ENCODE measurements around the gene SHC3.

SHC3 gene, protein sequence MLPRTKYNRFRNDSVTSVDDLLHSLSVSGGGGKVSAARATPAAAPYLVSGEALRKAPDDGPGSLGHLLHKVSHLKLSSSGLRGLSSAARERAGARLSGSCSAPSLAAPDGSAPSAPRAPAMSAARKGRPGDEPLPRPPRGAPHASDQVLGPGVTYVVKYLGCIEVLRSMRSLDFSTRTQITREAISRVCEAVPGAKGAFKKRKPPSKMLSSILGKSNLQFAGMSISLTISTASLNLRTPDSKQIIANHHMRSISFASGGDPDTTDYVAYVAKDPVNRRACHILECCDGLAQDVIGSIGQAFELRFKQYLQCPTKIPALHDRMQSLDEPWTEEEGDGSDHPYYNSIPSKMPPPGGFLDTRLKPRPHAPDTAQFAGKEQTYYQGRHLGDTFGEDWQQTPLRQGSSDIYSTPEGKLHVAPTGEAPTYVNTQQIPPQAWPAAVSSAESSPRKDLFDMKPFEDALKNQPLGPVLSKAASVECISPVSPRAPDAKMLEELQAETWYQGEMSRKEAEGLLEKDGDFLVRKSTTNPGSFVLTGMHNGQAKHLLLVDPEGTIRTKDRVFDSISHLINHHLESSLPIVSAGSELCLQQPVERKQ

DNA sequence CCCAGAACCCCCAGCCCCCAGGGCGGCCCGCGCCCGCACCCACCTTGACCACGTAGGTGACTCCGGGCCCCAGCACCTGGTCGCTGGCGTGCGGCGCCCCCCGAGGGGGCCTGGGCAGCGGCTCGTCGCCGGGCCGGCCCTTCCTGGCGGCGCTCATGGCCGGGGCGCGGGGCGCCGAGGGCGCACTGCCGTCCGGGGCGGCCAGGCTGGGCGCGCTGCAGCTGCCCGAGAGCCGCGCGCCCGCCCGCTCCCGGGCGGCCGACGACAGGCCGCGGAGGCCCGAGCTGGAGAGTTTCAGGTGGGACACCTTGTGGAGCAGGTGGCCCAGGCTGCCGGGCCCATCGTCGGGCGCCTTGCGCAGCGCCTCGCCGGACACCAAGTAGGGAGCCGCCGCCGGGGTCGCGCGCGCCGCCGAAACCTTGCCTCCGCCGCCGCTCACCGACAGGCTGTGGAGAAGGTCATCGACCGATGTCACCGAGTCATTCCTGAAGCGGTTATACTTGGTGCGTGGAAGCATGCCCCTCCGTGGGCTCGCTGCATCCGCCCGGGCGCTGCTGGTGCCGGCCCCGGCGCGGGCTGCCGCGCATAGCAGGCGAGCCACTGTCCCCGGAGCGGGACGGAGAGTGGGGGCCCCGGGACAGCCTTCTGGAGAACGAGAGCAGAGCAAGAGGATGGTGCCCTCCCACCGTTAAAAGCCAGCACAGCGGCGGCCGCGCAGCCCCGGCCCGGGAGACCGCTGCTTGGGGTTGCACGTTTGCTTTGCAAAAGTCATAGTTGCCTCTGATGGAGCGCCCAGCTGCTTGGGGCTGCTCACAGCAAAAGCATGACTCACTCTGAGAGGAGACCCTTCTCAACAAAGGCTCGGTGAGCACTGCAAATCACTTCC is at the start of gene SHC3:
Gene SHC3, minus strand, starts transcription at position 875 of the 886 bp plus-strand sequence. Its CDS starts 358 bp downstream, at position 517.
- DNase-seq (ENCODE audit: extremely low read depth, low read depth) = no peak
- TF ChIP-seq, protein P1, sequence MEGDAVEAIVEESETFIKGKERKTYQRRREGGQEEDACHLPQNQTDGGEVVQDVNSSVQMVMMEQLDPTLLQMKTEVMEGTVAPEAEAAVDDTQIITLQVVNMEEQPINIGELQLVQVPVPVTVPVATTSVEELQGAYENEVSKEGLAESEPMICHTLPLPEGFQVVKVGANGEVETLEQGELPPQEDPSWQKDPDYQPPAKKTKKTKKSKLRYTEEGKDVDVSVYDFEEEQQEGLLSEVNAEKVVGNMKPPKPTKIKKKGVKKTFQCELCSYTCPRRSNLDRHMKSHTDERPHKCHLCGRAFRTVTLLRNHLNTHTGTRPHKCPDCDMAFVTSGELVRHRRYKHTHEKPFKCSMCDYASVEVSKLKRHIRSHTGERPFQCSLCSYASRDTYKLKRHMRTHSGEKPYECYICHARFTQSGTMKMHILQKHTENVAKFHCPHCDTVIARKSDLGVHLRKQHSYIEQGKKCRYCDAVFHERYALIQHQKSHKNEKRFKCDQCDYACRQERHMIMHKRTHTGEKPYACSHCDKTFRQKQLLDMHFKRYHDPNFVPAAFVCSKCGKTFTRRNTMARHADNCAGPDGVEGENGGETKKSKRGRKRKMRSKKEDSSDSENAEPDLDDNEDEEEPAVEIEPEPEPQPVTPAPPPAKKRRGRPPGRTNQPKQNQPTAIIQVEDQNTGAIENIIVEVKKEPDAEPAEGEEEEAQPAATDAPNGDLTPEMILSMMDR (IDR thresholded peaks at IDR 0.05; ENCODE audit: low read depth, low read length, missing control alignments) = no peak
- H3K4me3 ChIP-seq (replicated peaks; ENCODE audit: low read depth, low read length) = peak within 1 kb of the TSS; percentile 49

DNA sequence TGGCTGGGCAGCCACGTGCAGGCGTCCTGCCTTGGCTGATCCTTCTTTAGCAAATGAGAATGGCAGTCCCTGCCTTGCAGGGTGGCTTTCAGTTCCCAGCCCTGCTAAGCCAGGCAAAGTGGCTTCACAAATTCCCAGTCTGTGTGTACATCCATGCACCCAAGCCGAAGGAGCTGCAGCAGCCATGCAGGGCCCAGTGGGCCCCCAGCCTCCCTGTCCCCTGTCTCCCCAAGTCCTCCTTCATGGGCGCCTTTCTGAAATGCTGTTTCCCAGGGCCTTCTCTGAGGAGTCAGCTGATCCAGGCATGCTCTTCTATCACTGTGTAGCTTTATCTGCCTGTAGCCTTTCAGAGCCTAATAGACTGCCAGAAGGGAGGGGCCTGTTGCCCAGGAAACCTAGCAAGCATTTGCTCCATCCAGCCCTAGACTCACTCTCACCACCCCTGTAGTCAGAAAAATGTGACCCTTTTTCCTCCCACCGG is 47.4 kb upstream of the SHC3 start:
- no peak for DNase-seq (ENCODE audit: extremely low read depth, low read depth)
- TF ChIP-seq, protein P1 (IDR thresholded peaks at IDR 0.05; ENCODE audit: low read depth, low read length, missing control alignments) = no peak
- H3K4me3 ChIP-seq (replicated peaks; ENCODE audit: low read depth, low read length) = no peak overlapping the region

DNA sequence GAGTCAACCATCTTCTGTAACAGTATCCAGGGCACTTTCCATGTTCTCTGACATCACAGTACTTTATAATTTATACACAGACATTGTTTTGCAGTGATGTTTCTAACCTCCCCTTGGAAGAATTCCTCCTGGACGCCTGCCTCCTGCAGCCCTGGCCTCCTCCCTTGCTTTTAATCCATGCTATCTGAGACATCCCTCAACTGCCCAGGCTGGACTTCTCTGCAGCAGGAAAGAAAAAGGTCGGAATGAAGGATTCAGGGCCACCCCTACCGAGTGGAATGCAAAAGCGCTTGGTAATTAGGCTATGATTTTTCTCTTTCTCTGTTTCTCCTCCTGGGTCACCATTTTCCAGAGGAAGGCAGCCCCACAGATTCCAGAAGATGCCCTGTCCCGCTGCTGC is 47.0 kb upstream of the SHC3 start:
- TF ChIP-seq, protein P1 (IDR thresholded peaks at IDR 0.05; ENCODE audit: low read depth, low read length, missing control alignments) = no peak
- no peak overlapping the region for H3K4me3 ChIP-seq (replicated peaks; ENCODE audit: low read depth, low read length)
- DNase-seq (ENCODE audit: extremely low read depth, low read depth) = no peak

GRCh38 chr9:89225036-89225435 is 46.4 kb upstream of the SHC3 start:
- TF ChIP-seq, protein P1 (IDR thresholded peaks at IDR 0.05; ENCODE audit: low read depth, low read length, missing control alignments) = no peak
- no peak overlapping the region for H3K4me3 ChIP-seq (replicated peaks; ENCODE audit: low read depth, low read length)
- no peak for DNase-seq (ENCODE audit: extremely low read depth, low read depth)

GRCh38 chr9:89224633-89225032 is 46.0 kb upstream of the SHC3 start:
- no peak overlapping the region for H3K4me3 ChIP-seq (replicated peaks; ENCODE audit: low read depth, low read length)
- TF ChIP-seq, protein P1 (IDR thresholded peaks at IDR 0.05; ENCODE audit: low read depth, low read length, missing control alignments) = no peak
- no peak for DNase-seq (ENCODE audit: extremely low read depth, low read depth)

- no peak overlapping the region for H3K4me3 ChIP-seq (replicated peaks; ENCODE audit: low read depth, low read length)
Observed at GRCh38 chr9:89223396-89223977, 44.9 kb upstream of the SHC3 start.

More at GRCh38 chr9:89223396-89223977, 44.9 kb upstream of the SHC3 start:
- no peak for DNase-seq (ENCODE audit: extremely low read depth, low read depth)
- TF ChIP-seq, protein P1 (IDR thresholded peaks at IDR 0.05; ENCODE audit: low read depth, low read length, missing control alignments) = no peak
